BJ (cell line): ENCODE data around the gene TNFRSF1B. TPM values are rescaled to one million over a fixed set of nuclear protein-coding genes. Genes with fewer than 3 reads are reported as not detected.
A peak's percentile ranks its signal among the peaks of the same experiment; 100 is the strongest.

Experiments used
- CTCF ChIA-PET: fragments of 350-600 bp; formaldehyde crosslinking; extraction: SDS; loops from one replicate; lab custom pipeline; 2021; ENCODE audit warnings: antibody characterized with exemption, inconsistent platforms; lab: Yijun Ruan, JAX
- POLR2A ChIA-PET: fragments of 300-600 bp; sonication (Branson Sonifier 250); formaldehyde crosslinking; extraction: SDS; loops from one replicate; lab custom pipeline; 2021; ENCODE audit warnings: antibody characterized with exemption; lab: Charles Lee
- DNase-seq: peaks from one replicate; pipeline ENCODE4 v3.0.0-alpha.2; 2011; ENCODE audit warnings: low read depth
- H3K27me3 ChIP-seq: 2 replicates; pipeline ENCODE4 v1.6.0; 2011; ENCODE audit warnings: low read length; ENCODE audit not compliant: control insufficient read depth, insufficient read depth
- H3K36me3 ChIP-seq: 2 replicates; pipeline ENCODE4 v1.5.1; 2011; ENCODE audit warnings: low read length; ENCODE audit not compliant: control insufficient read depth, insufficient read depth
- H3K4me3 ChIP-seq: 2 replicates; pipeline ENCODE4 v1.5.1; 2011; ENCODE audit warnings: low read depth, mild to moderate bottlenecking, control low read depth, low read length
- CTCF ChIP-seq: IDR thresholded peaks from 2 replicates; pipeline ENCODE4 v1.5.1; 2011; ENCODE audit warnings: low read depth, mild to moderate bottlenecking, control low read depth, inconsistent platforms, low read length, moderate library complexity; ENCODE audit not compliant: insufficient read depth
- polyA plus RNA-seq: library from polyadenylated mRNA; depleted of rRNA; stranded (reverse); fragments of >200 nt; gene quantifications from 2 replicates; pipeline ENCODE4 v1.2.3, GENCODE V29; 2011

Gene TNFRSF1B
- polyA plus RNA-seq, 1 experiment: 0.60 TPM

- Histone ChIP-seq H3K27me3 (peaks cover 2% of the 10 kb centered on the region; the same call in 1 of the 2 replicates), H3K4me3 (no peak overlapping the region), H3K36me3 (no peaks in the 10 kb centered on the region)
- no peak for TF ChIP-seq CTCF
- ChIA-PET CTCF (interaction anchor here (0.6 to 1.7 kb wide), 3 partner anchors 12 to 43 kb away, joined by 3 to 5 read pairs (median 3); no protein-coding TSS in a partner anchor), POLR2A (interaction anchor here (0.5 kb wide), 1 partner anchor 232 kb away, joined by 3 read pairs; no protein-coding TSS in a partner anchor)
- DNase-seq: no peak
These were observed 4.2 kb upstream of the TNFRSF1B start for GRCh38 chr1:12162459-12163137.

GRCh38 chr1:12163210-12163609, 3.6 kb upstream of the TNFRSF1B start:
- Histone ChIP-seq H3K36me3 (no peaks in the 10 kb centered on the region), H3K4me3 (no peak overlapping the region), H3K27me3 (peaks cover 4% of the 10 kb centered on the region; the same call in 1 of the 2 replicates)
- DNase-seq: no peak
- TF ChIP-seq CTCF: no peak
- CTCF ChIA-PET: no interaction called here
- POLR2A ChIA-PET: no interaction called here

DNA sequence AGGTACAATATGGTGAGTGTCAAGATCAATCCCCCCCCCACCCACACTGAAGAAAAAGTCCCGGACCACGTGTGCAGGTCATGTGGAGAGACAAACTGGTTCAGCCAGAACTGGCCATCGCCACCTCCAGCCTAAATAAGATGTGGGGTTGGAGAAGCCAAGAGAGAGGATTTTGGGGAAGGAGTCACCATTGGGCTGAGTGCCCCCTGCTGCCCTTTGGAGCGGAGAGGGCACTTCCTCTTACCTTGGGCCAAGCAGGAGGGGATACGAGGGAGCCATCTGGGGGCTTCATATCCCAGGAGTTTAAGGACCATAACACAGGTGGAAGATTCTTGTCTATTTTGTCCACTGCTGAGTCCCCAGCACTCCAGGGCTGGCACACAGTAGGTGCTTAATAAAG, 2.6 kb upstream of the TNFRSF1B start:
- ChIA-PET POLR2A (no interaction called here), CTCF (interaction anchor here (1.2 kb wide), 1 partner anchor 39 kb away, joined by 5 read pairs; no protein-coding TSS in a partner anchor)
- TF ChIP-seq CTCF: no peak
- Histone ChIP-seq H3K27me3 (peaks cover 4% of the 10 kb centered on the region; the same call in 1 of the 2 replicates), H3K36me3 (no peaks in the 10 kb centered on the region), H3K4me3 (no peak overlapping the region)
- no peak for DNase-seq

DNA sequence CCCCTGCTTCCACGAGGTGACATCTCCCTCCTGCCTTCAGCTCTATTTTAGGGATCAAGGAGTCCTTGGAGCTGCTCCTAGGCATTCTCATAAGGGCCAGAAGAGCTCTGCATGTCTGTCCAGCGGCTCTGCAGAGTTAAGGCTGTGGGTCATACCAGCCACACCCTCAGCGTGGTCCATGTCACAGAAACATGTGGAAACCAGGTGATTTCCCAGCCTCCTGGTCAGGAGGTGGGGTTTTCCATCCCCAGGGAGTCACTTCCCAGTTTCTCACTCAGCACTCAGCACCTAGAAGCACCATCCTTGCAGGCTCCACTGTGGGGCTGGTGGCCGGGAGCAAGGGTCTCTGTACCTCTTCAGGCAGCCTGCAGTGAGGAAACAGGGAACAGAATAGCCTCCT, 1.4 kb upstream of the TNFRSF1B start:
- Histone ChIP-seq H3K4me3 (no peak overlapping the region), H3K36me3 (no peaks in the 10 kb centered on the region), H3K27me3 (peaks cover 4% of the 10 kb centered on the region; the same call in 1 of the 2 replicates)
- POLR2A ChIA-PET: no interaction called here
- CTCF ChIA-PET: interaction anchor here (0.9 to 1.2 kb wide), 2 partner anchors 18 to 40 kb away, joined by 3 to 5 read pairs; no protein-coding TSS in a partner anchor
- TF ChIP-seq CTCF: no peak
- DNase-seq: no peak

- no peak for DNase-seq
- TF ChIP-seq CTCF: no peak
- POLR2A ChIA-PET: interaction anchor here (0.6 kb wide), 1 partner anchor 1109 kb away, joined by 7 read pairs; no protein-coding TSS in a partner anchor
- peak overlapping the region; percentile 43 for H3K4me3 ChIP-seq
- H3K36me3 ChIP-seq: no peaks in the 10 kb centered on the region
- H3K27me3 ChIP-seq: peaks cover 4% of the 10 kb centered on the region
- CTCF ChIA-PET: interaction anchor here (1.5 kb wide), 1 partner anchor 43 kb away, joined by 5 read pairs; no protein-coding TSS in a partner anchor
These were observed 970 bp downstream of the TNFRSF1B start for GRCh38 chr1:12167493-12168429.
